GM19043 (cell line): Measurements from ENCODE around the gene RGS14.
"Not testable (repeated sequence)": the region's sequence is repeated elsewhere in the genome, so short reads cannot be mapped to it uniquely, and the experiment has no call there.

Source experiments
- ATAC-seq: cut with Tn5 transposase; IDR thresholded peaks from one replicate; pipeline ENCODE4 v1.9.1; 2021; ENCODE audit warnings: low read depth; ENCODE audit not compliant: unreplicated experiment

The RGS14 gene

DNA sequence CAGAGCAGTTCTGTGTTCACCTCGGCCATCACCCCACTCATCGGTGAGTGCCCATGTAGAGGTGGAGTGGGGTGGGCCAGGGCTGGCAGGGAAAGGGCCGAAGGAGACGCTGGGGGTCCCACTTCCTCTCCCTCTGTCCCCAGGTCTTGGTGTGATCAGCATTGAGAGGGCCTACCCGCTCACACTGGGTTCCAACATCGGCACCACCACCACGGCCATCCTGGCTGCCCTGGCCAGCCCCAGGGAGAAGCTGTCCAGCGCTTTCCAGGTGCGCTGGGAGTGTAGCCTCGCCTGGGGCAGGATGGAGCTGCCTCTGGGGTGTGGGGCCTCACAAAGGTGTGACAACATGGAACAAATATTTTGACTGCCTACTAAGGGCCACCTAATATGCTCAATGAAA is 39.1 kb downstream of the RGS14 start:
- no peak for ATAC-seq

GRCh38 chr5:177397875-177398390 is 40.2 kb downstream of the RGS14 start:
- no peak for ATAC-seq

DNA sequence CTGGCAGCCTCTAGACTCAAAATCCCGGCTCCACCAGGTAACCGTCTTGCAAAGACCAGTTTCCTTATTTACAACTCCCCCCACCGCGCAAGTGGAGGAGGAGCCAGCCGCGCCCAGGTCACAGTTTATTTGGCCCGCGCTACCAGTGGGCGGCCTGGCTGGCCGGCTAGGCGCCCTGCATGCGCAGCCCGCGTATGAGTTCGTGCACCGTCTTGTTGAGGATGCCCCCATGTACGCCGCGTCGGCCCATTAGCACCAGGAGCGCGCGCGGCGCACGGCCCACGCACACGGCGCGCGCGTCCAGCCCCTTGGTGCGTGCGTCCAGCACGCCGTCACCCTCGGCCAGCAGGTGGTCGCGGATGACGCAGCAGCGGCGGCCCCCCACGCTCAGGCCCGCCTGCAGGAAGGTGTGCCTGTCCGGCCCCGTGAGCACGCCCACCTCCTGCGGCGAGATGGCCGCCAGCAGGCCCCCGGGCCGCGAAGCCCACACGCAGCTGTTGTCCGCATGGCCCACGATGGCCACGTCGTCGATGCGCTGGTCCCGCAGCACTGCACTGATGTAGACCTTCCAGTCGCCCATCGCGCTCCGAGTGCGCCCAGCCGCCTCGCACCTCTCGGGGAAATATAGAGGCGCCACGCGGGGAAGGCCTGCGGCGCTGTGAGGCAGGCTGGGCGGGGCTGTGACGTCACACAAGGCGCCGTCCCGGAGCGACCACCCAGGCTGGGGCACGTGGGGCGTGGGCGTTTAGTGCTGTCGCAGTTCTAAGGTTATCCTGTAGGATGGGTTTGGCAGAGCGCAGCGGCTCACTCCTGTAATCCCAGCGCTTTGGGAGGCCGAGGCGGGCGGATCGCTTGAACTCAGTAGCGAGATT is 42.5 kb downstream of the RGS14 start, which contains the start of gene PFN3:
TSS of gene PFN3 (minus strand) at position 665 of the 872 bp plus-strand sequence. CDS start at position 580, 85 bp downstream.
- ATAC-seq, result no peak

DNA sequence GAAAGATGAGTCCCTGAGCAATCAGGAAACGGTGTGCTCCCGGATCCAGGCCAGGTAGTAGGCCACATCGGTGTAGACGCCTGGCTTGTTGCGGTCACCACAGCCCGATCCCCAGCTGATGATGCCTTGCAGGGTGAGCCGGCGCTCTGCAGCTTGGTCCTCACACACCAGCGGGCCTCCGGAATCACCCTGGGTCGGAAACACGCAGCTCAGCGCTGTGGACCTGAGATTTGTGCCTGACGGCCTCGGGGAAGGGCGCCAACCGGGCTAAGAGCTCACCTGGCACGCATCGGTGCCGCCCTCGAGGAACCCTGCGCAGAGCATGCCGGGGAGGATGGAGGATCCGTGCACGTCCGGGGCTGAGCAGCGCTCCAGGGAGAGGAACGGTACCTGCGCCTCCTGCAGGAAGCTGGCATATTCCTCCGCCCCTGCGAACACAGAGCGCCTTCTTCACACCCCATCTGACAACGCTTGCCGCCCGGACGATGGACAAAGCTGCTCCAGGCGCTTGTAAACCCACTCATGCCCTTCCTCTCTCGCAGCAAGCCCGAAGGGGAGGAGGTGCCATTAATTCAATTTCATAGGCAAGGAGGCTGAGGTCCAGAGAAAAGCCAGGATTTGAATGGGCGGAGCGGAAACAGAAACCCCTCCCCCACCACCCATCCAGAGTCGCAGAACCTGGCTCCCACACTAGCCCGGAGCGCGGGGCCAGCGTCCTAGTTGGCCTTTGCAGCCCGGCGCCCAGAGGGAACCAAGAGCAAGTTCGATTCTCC is 44.7 kb downstream of the RGS14 start:
- ATAC-seq, result no peak

DNA sequence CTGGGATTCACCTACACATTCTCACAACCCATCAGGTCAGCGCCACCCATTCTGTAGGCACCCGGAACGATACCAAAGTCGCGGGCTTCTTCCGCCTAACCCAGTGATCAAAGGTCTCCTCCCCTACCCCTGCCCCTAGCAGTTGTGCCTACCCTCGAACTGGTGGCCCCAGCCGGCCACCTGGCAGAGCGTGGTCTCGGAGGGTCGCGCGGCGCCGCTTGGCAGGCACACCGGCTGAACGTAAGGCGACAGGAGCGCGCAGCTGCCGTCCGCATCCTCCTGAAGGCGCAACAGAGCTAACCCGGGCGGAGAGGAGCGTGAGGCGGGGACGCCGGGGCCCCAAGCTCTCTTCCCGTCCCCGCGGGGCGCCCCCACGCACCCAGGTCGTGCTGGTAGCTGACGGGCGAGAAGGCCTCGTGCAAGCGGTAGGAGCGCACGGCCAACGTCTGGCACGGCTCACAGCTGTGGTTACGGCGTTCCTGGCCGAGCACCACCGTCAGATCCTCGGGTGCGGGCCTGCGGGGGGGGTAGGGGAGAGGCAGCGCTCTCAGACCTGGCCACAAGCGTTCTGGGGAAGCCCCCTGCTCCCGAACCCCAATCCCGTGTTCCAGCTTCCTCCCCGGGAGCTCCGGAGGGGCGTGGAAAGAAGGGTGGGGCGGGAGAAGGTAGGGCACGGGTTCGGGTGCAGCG is 45.5 kb downstream of the RGS14 start:
- peak; percentile 9 for ATAC-seq

- peak; percentile 65 for ATAC-seq
These were observed 46.3 kb downstream of the RGS14 start for GRCh38 chr5:177403792-177404640.

GRCh38 chr5:177404641-177405179 is 47.0 kb downstream of the RGS14 start:
- ATAC-seq, result no peak

DNA sequence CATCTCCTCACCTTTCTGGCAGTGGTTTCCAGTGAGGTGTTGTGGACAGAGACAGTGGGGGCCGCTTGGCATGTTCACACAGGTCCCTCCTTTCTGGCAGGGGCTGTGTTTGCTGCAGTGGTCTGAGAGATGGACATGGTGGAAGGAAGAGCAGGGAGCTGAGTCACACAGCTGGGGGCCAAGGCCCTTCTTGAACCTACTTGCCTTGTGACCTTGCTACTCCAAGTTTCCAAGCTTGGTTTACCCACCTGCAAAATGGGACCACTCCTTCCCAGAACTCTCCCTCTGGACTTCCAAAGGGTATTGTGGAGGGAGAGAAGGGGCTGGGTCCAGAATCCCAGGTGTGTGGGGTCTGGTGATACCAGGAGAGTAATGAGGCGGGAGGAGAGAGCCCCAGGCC is 47.6 kb downstream of the RGS14 start:
- ATAC-seq, result no peak

DNA sequence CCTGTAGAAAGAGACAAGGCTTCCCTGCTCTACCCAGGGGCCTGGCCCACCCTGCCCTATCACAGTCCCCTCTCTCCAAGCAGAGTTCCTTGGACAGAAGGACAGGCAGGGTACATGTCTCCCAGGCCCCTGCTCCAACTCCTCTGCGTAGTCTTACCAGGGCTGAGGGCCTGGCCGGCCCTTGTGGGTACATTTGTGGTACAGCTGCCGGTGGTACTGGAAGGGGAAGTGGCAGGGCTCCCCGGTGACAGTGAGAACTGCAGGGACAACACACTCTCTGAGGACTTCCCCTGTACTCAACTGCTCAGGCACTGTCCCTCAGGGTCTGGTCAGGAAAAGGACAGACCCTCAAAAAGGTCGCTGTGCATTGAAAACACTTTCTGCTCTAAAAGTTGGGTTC is 48.1 kb downstream of the RGS14 start:
- no peak for ATAC-seq

DNA sequence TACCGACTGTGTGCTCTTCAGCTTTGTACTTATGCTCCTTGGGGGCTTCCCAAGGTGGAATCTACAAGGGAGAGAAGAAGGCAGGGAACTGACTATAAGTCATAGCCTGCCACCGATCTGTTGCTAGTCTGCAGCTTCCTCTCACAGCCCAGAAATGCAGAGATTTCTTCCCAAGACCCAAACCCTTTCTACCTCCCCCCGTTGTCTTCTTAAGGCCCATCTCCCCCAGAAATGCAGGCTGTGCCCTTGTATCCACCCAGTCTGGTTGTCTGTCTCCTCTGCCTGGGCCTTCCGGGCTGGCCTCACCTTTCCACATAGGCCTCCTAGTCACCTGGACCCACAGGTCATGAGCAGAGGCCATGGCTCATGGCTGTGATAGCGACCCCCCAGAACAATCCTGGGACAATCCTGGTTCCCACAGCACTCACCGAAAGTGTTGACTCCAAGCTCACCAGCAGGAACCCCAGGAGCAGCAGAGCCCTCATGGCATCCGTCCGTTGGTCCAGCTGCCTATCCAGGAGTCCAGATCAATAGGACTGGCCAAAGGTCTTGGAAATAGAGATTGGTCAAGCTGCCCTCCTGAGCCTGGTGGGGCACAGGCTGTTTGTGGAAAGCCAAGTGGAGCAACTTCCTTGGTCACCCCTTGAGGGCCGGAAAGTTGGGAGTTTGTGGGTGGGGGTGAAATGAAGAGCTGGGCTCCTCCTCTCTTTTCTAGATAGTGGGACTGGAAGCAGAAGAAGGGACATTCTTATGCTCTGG is 51.5 kb downstream of the RGS14 start, which contains the start of gene F12:
TSS of gene F12 (minus strand) at position 522 of the 759 bp plus-strand sequence. CDS start at position 485, 37 bp downstream.
- no peak for ATAC-seq

GRCh38 chr5:177410575-177410974 is 52.9 kb downstream of the RGS14 start:
- ATAC-seq, result no peak

GRCh38 chr5:177412603-177413233 is 55.0 kb downstream of the RGS14 start:
- ATAC-seq, result peak; percentile 76

- ATAC-seq, result no peak
These were observed 56.8 kb downstream of the RGS14 start for GRCh38 chr5:177414481-177414880.

DNA sequence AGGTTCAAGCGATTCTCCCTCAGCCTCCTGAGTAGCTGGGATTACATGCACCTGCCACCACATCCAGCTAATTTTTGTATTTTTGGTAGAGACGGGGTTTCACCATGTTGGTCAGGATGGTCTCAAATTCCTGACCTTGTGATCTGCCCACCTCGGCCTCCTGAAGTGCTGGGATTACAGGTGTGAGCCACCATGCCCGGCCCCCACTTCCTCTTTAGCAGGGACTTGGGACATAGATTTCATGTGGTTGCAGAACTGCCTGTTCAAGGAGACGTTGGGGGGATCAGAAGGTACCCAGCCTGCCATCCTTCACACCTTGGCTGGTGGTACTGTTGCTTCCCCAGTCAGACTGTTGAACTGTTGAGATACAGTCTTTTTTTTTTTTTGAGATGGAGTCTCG is 59.4 kb downstream of the RGS14 start:
- not testable (repeated sequence) for ATAC-seq

DNA sequence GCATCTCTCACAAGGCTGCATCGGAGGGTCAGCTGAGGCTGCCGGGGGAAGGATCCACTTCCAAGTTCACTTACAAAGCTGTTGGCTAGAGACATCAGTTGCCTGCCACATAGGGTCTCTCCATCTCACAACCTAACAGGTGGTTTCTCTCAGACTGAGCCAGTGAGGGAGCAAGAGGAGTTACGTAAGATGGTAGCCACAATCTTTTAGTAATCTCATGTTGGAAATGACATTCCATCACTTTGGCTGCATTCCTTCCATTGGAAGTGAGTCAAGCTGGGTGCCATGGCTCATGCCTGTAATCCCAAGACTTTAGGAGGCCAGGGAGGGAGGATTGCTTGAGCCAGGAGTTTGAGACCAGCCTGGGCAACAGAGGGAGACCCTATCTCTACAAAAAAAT is 61.3 kb downstream of the RGS14 start:
- no peak for ATAC-seq

DNA sequence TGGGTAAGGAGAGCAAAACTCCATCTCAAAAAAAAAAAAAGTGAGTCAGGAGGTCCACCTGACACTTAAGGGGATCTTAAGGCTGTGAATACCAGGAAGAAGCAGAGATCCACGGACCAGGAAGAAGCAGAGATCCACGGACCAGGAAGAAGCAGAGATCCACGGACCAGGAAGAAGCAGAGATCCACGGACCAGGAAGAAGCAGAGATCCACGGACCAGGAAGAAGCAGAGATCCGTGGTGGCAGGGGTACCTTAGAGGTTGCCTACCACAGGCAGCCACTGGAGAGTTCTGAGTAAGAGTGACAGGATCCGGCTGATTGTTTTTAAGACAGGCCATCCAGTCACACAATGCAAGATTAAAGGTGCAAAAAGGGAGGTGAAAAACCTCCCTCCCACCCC is 62.7 kb downstream of the RGS14 start:
- not testable (repeated sequence) for ATAC-seq

DNA sequence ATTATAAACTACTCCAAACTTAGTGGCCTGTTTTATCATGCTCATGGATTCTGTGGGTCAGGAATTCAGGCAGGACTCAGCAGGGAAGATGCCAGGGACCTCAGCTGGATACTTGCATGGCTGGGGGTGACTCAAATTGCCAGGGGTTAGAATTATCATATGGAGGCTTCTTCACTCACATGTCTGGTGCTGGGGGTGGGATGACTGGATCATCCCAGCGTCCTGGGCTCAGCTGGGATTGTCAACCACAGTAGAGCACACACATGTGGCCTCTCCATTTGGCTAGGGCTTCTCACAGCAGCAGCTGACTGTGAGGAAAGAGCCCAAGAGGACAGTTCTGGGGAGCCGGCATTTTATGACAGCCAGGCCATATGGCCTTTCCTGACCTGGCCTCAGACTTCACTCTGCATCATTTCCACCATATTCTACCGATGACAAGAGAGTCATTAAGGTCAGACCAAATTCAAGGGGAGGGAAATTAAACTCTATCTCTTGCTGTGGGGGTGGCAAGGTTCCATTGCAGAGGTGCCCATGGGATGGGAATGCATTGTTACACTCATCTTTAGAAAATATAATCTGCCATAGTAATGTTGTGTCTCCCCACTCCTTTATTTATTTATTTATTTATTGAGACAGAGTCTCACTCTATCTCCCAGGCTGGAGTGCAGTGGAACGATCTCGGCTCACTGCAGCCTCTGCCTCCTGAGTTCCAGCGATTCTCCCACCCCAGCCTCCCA is 63.5 kb downstream of the RGS14 start:
- ATAC-seq, result no peak
